Osteocyte (in vitro differentiated cells): ENCODE measurements around the gene MLKL. TPM values are rescaled to one million over a fixed set of nuclear protein-coding genes. Genes with fewer than 3 reads are reported as not detected.

Experiments
- DNase-seq: peaks from one replicate; pipeline ENCODE4 v3.0.0; 2021; ENCODE audit warnings: mixed read lengths; ENCODE audit not compliant: unreplicated experiment; ENCODE audit errors: extremely low spot score
- H3K27ac Mint-ChIP-seq: one replicate; pipeline ENCODE4 v1.8.0; 2021; ENCODE audit warnings: mild to moderate bottlenecking, mixed read lengths; ENCODE audit not compliant: unreplicated experiment
- H3K27me3 Mint-ChIP-seq: one replicate; pipeline ENCODE4 v1.8.0; 2021; ENCODE audit warnings: mixed read lengths; ENCODE audit not compliant: unreplicated experiment
- H3K36me3 Mint-ChIP-seq: one replicate; pipeline ENCODE4 v1.8.0; 2021; ENCODE audit warnings: mixed read lengths; ENCODE audit not compliant: unreplicated experiment
- H3K4me1 Mint-ChIP-seq: one replicate; pipeline ENCODE4 v1.8.0; 2021; ENCODE audit warnings: mixed read lengths; ENCODE audit not compliant: unreplicated experiment
- H3K4me3 Mint-ChIP-seq: one replicate; pipeline ENCODE4 v1.8.0; 2021; ENCODE audit warnings: mild to moderate bottlenecking, moderate library complexity, mixed read lengths; ENCODE audit not compliant: unreplicated experiment
- H3K9me3 Mint-ChIP-seq: one replicate; pipeline ENCODE4 v1.8.0; 2021; ENCODE audit warnings: mixed read lengths; ENCODE audit not compliant: unreplicated experiment
- CTCF ChIP-seq: fragments of 200-600 bp; sonication (generic); IDR thresholded peaks from 2 replicates; pipeline ENCODE4 v1.5.0; 2021; ENCODE audit warnings: antibody characterized with exemption, mild to moderate bottlenecking, moderate library complexity
- total RNA-seq: library from RNA; stranded (reverse); gene quantifications from 2 replicates; pipeline ENCODE4 v1.2.1, GENCODE V29; 2021

Gene MLKL
- total RNA-seq, 1 donor from 2014 or later, result 1.3 TPM

GRCh38 chr16:74720579-74720978 is 19.9 kb upstream of the MLKL start:
- Mint-ChIP-seq H3K27ac (no peak overlapping the region), H3K4me3 (no peak overlapping the region), H3K27me3 (peaks cover 10% of the 10 kb centered on the region), H3K9me3 (no peaks in the 10 kb centered on the region), H3K4me1 (peaks cover 13% of the 10 kb centered on the region), H3K36me3 (no peaks in the 10 kb centered on the region)
- DNase-seq, result no peak
- no peak for TF ChIP-seq CTCF

GRCh38 chr16:74718741-74719610 is 18.3 kb upstream of the MLKL start:
- no peaks in the 10 kb centered on the region for H3K36me3 Mint-ChIP-seq
- DNase-seq, result no peak
- H3K27ac Mint-ChIP-seq, result no peak overlapping the region
- peaks cover 10% of the 10 kb centered on the region for H3K27me3 Mint-ChIP-seq
- no peaks in the 10 kb centered on the region for H3K9me3 Mint-ChIP-seq
- H3K4me3 Mint-ChIP-seq, result no peak overlapping the region
- TF ChIP-seq CTCF, result no peak
- H3K4me1 Mint-ChIP-seq, result no peaks in the 10 kb centered on the region

GRCh38 chr16:74718140-74718539 is 17.5 kb upstream of the MLKL start:
- no peak for DNase-seq
- H3K9me3 Mint-ChIP-seq, result no peaks in the 10 kb centered on the region

GRCh38 chr16:74717367-74717766 is 16.7 kb upstream of the MLKL start:
- no peaks in the 10 kb centered on the region for H3K36me3 Mint-ChIP-seq
- H3K27me3 Mint-ChIP-seq, result peaks cover 10% of the 10 kb centered on the region
- no peaks in the 10 kb centered on the region for H3K9me3 Mint-ChIP-seq
- no peak for TF ChIP-seq CTCF
- no peak overlapping the region for H3K4me3 Mint-ChIP-seq
- H3K4me1 Mint-ChIP-seq, result no peaks in the 10 kb centered on the region
- no peak for DNase-seq
- H3K27ac Mint-ChIP-seq, result no peak overlapping the region

More at GRCh38 chr16:74718140-74718539, 17.5 kb upstream of the MLKL start:
- Mint-ChIP-seq H3K4me1 (no peaks in the 10 kb centered on the region), H3K4me3 (no peak overlapping the region), H3K36me3 (no peaks in the 10 kb centered on the region), H3K27me3 (peaks cover 10% of the 10 kb centered on the region), H3K27ac (no peak overlapping the region)
- no peak for TF ChIP-seq CTCF

GRCh38 chr16:74716355-74716754 is 15.7 kb upstream of the MLKL start:
- H3K27ac Mint-ChIP-seq, result no peak overlapping the region
- no peak for DNase-seq
- no peak for TF ChIP-seq CTCF
- H3K4me1 Mint-ChIP-seq, result no peaks in the 10 kb centered on the region
- H3K4me3 Mint-ChIP-seq, result no peak overlapping the region
- no peaks in the 10 kb centered on the region for H3K36me3 Mint-ChIP-seq
- H3K27me3 Mint-ChIP-seq, result peaks cover 8% of the 10 kb centered on the region
- no peaks in the 10 kb centered on the region for H3K9me3 Mint-ChIP-seq
